Lower leg skin (tissue), 4 donors: Measurements from ENCODE around the gene BZW2. TPM values are rescaled to one million over a fixed set of nuclear protein-coding genes. Genes with fewer than 3 reads are reported as not detected.
"Not testable (repeated sequence)": the region's sequence is repeated elsewhere in the genome, so short reads cannot be mapped to it uniquely, and the experiment has no call there.

Experiments
- DNase-seq, 2 donors: peaks; one replicate each; pipeline ENCODE4 v3.0.0-alpha.2; 2019; ENCODE audit warnings: low spot score in 2 of 2
- H3K4me3 ChIP-seq: fragments of 200-600 bp; sonication (generic); 2 replicates; pipeline ENCODE4 v1.5.1; 2017; ENCODE audit warnings: mild to moderate bottlenecking, low read depth; ENCODE audit not compliant: poor library complexity, severe bottlenecking
- CTCF ChIP-seq, 3 donors: fragments of 450-650 bp; IDR thresholded peaks; one replicate each; pipeline ENCODE4 v1.5.1; 2016; ENCODE audit warnings: antibody characterized with exemption in 3 of 3, mild to moderate bottlenecking in 3 of 3, moderate library complexity in 2 of 3
- POLR2A ChIP-seq, 2 donors: fragments of 450-650 bp; IDR thresholded peaks; one replicate each; pipeline ENCODE4 v1.6.1; 2016 to 2017; ENCODE audit warnings: antibody characterized with exemption in 2 of 2, mild to moderate bottlenecking in 1 of 2, moderate library complexity in 1 of 2
- WGBS, 2 donors: methylation state at CpG; one replicate each; pipeline ENCODE4 v1.1.5; 2018; 5-methylcytosine and 5-hydroxymethylcytosine counted together
- intact Hi-C: fragments of 100-400 bp; cut with DNase I; formaldehyde crosslinking; loops from one replicate; pipeline ENCODE4 v1.15.0; 2023; ENCODE audit warnings: low total_unique reads
- total RNA-seq, 4 donors: library from RNA; depleted of rRNA; stranded (reverse); fragments of >200 nt; gene quantifications; one replicate each; pipeline ENCODE4 v1.1.0, GENCODE V29; 2016

BZW2 gene
- total RNA-seq, 4 donors from 2014 or later = 51.3 to 82.2 (median 68.0) TPM

- TF ChIP-seq CTCF (IDR thresholded peaks at IDR 0.05) = no peak
- TF ChIP-seq POLR2A (IDR thresholded peaks at IDR 0.05) = no peak
- 47 to 52% methylated on average over 2 of the region's 2 CpGs for WGBS, 2 donors
- intact Hi-C loops = no loop called here
- DNase-seq = peak in 1 of 2 donors; percentile 67
- no peak overlapping the region for H3K4me3 ChIP-seq
Measured at GRCh38 chr7:16652888-16653287, 6.9 kb downstream of the BZW2 start.

- H3K4me3 ChIP-seq = no peak overlapping the region
- TF ChIP-seq POLR2A (IDR thresholded peaks at IDR 0.05) (no peak), CTCF (IDR thresholded peaks at IDR 0.05) (no peak)
- DNase-seq = no peak
- intact Hi-C loops = no loop called here
Measured at GRCh38 chr7:16655394-16655793, 9.4 kb downstream of the BZW2 start.

- H3K4me3 ChIP-seq = no peak overlapping the region
- intact Hi-C loops = no loop called here
- TF ChIP-seq CTCF (IDR thresholded peaks at IDR 0.05) = no peak
- no peak for TF ChIP-seq POLR2A (IDR thresholded peaks at IDR 0.05)
- 42 to 62% methylated on average over 1 of the region's 1 CpG for WGBS, 2 donors
- DNase-seq = no peak
Measured at GRCh38 chr7:16656141-16656540, 10.2 kb downstream of the BZW2 start.

GRCh38 chr7:16657656-16658279 is 11.8 kb downstream of the BZW2 start:
- intact Hi-C loops = no loop called here
- 69% methylated on average over 4 of the region's 4 CpGs for WGBS, 2 donors
- no peak for DNase-seq
- TF ChIP-seq CTCF (IDR thresholded peaks at IDR 0.05) = no peak
- no peak for TF ChIP-seq POLR2A (IDR thresholded peaks at IDR 0.05)
- H3K4me3 ChIP-seq = no peak overlapping the region

GRCh38 chr7:16659854-16660497 is 14.0 kb downstream of the BZW2 start:
- H3K4me3 ChIP-seq, intact Hi-C loops, DNase-seq: not testable (repeated sequence)
- 90 to 92% methylated on average over 8 of the region's 8 CpGs for WGBS, 2 donors

- 76% methylated on average over 5 of the region's 5 CpGs for WGBS, 2 donors
- TF ChIP-seq POLR2A (IDR thresholded peaks at IDR 0.05) (no peak), CTCF (IDR thresholded peaks at IDR 0.05) (no peak)
- DNase-seq = no peak
- intact Hi-C loops = no loop called here
- H3K4me3 ChIP-seq = no peak overlapping the region
Measured at GRCh38 chr7:16660702-16661464, 14.9 kb downstream of the BZW2 start.
